Mesendoderm (in vitro differentiated cells): ENCODE results near the gene CBFA2T2.

Experiments
- DNase-seq: peaks from one replicate; pipeline ENCODE4 v3.0.0; 2013
- H2AK5ac ChIP-seq: 2 replicates; pipeline ENCODE4 v1.6.1; 2013; ENCODE audit warnings: low read length, inconsistent platforms
- H2BK120ac ChIP-seq: 2 replicates; pipeline ENCODE4 v1.6.1; 2013; ENCODE audit warnings: low read depth, mild to moderate bottlenecking, low read length, moderate library complexity, mixed read lengths
- H2BK15ac ChIP-seq: replicated peaks from 2 replicates; pipeline ENCODE4 v1.6.1; 2013; ENCODE audit warnings: low read depth, mild to moderate bottlenecking, moderate library complexity
- H2BK5ac ChIP-seq: 2 replicates; pipeline ENCODE4 v1.6.1; 2013; ENCODE audit warnings: low read length, inconsistent platforms
- H3K18ac ChIP-seq: 2 replicates; pipeline ENCODE4 v1.6.1; 2013; ENCODE audit warnings: mild to moderate bottlenecking, low read length, mixed read lengths
- H3K23ac ChIP-seq: one replicate; pipeline ENCODE4 v1.6.1; 2013; ENCODE audit warnings: low read length
- H3K27ac ChIP-seq: 2 replicates; pipeline ENCODE4 v1.5.1; 2013; ENCODE audit warnings: low read depth, mild to moderate bottlenecking, inconsistent platforms, low read length, moderate library complexity
- H3K27me3 ChIP-seq: 2 replicates; pipeline ENCODE4 v1.6.1; 2013; ENCODE audit warnings: low read length, control low read depth, mild to moderate bottlenecking, inconsistent platforms; ENCODE audit not compliant: insufficient read depth, poor library complexity
- H3K36me3 ChIP-seq: 2 replicates; pipeline ENCODE4 v1.6.1; 2013; ENCODE audit warnings: low read length, inconsistent platforms; ENCODE audit not compliant: control insufficient read depth, insufficient read depth
- H3K4ac ChIP-seq: one replicate; pipeline ENCODE4 v1.6.1; 2013; ENCODE audit warnings: low read depth, mild to moderate bottlenecking, low read length, moderate library complexity
- H3K4me1 ChIP-seq: 2 replicates; pipeline ENCODE4 v1.6.1; 2013; ENCODE audit warnings: low read depth, low read length, inconsistent platforms; ENCODE audit not compliant: control insufficient read depth
- H3K4me2 ChIP-seq: 2 replicates; pipeline ENCODE4 v1.6.1; 2013; ENCODE audit warnings: low read length
- H3K4me3 ChIP-seq: 2 replicates; pipeline ENCODE4 v1.5.1; 2013; ENCODE audit warnings: mild to moderate bottlenecking, low read length
- H3K56ac ChIP-seq: one replicate; pipeline ENCODE4 v1.6.1; 2013; ENCODE audit warnings: low read length
- H3K79me1 ChIP-seq: 2 replicates; pipeline ENCODE4 v1.6.1; 2013; ENCODE audit warnings: low read length, inconsistent platforms
- H3K79me2 ChIP-seq: 2 replicates; pipeline ENCODE4 v1.6.1; 2013; ENCODE audit warnings: mild to moderate bottlenecking, low read length; ENCODE audit not compliant: control insufficient read depth, insufficient read depth
- H3K9ac ChIP-seq: 2 replicates; pipeline ENCODE4 v1.6.1; 2013; ENCODE audit warnings: low read length, inconsistent platforms
- H4K5ac ChIP-seq: one replicate; pipeline ENCODE4 v1.6.1; 2013; ENCODE audit warnings: low read length
- H4K8ac ChIP-seq: one replicate; pipeline ENCODE4 v1.6.1; 2013; ENCODE audit warnings: low read depth, mild to moderate bottlenecking, control low read depth, low read length, moderate library complexity
- WGBS: extraction: QIAGEN DNeasy Blood & Tissue Kit; methylation state at CpG from one replicate; pipeline ENCODE4 v1.1.7; 2013; ENCODE audit warnings: low lambda C conversion rate, missing lambda C conversion rate; ENCODE audit not compliant: insufficient coverage; ENCODE audit errors: extremely low coverage; 5-methylcytosine and 5-hydroxymethylcytosine counted together

CBFA2T2 gene

DNA sequence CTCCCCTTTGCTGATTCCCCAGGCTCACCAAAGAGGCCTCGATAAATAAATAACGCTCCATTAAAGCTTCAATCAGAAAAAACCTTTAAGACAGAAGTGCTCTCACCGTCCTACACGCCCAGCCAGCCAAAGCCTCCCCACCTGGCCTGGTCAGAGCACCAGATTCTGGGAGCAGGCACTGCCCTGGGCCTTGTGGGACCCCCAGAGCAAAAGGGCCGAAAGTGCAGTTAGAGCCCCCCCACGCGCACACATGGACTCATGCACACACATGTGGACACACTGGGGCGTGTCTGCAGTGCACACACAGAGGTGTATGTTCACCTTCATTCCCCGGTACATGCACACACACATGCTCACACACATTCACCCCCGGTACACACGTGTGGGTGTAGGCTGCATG is 186.2 kb downstream of the CBFA2T2 start:
- no peak overlapping the region for H2BK5ac ChIP-seq
- no peak overlapping the region for H2BK120ac ChIP-seq
- no peak overlapping the region for H4K8ac ChIP-seq
- peaks cover 3% of the 10 kb centered on the region for H3K79me2 ChIP-seq
- no peaks in the 10 kb centered on the region for H3K27me3 ChIP-seq
- H3K23ac ChIP-seq: no peak overlapping the region
- H3K4me1 ChIP-seq: peaks cover 10% of the 10 kb centered on the region
- no CpG with 5 or more reads among the region's 11 CpGs for WGBS
- H3K4me2 ChIP-seq: no peak overlapping the region
- H3K56ac ChIP-seq: no peak overlapping the region
- no peak overlapping the region for H3K9ac ChIP-seq
- H3K27ac ChIP-seq: no peak overlapping the region
- H4K5ac ChIP-seq: no peak overlapping the region
- H3K18ac ChIP-seq: no peak overlapping the region
- no peak overlapping the region for H2AK5ac ChIP-seq
- no peak overlapping the region for H2BK15ac ChIP-seq
- H3K36me3 ChIP-seq: peaks cover 4% of the 10 kb centered on the region
- peaks cover 12% of the 10 kb centered on the region for H3K79me1 ChIP-seq
- no peak overlapping the region for H3K4ac ChIP-seq
- H3K4me3 ChIP-seq: no peak overlapping the region
- no peak for DNase-seq

DNA sequence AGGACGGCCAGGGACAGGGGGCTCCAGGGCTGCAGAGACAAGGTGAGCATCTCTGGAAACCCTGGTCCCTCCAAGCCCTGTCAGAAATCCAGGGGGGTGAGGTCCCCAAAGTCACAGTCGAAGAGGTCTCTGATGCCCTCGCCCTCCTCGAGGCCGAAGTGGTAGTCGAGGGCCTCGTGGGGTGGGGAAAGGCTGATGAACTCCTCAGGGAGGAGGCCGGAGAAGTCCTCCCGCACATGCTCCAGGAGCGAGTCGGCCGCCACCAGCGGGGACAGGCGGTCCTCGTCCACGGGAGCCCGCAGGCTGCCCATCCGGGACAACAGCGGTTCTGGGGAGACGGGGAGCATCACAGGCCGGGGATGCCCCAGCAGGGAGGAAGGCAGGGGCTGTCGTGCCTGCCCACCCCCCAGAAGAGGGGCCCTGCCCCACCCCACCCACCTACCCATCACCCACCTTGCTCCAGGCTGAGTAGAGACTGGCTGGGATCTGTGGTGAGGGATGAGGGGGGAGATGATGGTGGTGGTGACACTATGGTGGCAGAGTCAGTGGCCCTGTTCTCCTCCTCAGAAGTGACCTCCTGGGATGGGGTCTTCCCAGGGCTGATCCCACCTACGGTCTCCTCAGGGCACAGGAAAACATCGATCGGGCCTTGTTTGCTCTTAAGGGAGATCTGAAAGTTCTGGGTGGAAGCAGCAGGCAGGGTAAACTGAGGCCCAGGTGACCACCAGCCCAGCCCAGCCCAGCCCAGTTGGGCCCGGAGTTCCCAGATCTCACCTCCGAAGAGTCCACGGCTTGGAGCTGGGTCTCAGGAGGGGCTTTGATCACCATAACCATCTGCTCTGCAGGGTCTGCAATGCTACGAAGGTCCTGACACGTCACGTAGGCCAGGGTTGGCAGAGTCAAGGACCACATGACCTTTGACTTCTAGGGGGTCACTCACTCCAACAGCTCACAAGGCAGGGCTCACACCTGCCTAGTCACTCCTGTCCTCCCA is 187.1 kb downstream of the CBFA2T2 start:
- peaks cover 10% of the 10 kb centered on the region for H3K4me1 ChIP-seq
- no peak overlapping the region for H3K18ac ChIP-seq
- no peak overlapping the region for H2BK120ac ChIP-seq
- no peak overlapping the region for H2BK5ac ChIP-seq
- H3K9ac ChIP-seq: no peak overlapping the region
- no peak overlapping the region for H3K4ac ChIP-seq
- no peak overlapping the region for H3K56ac ChIP-seq
- no peak overlapping the region for H4K5ac ChIP-seq
- H3K79me2 ChIP-seq: peaks cover 8% of the 10 kb centered on the region
- no peak for DNase-seq
- peaks cover 4% of the 10 kb centered on the region for H3K36me3 ChIP-seq
- H3K4me2 ChIP-seq: no peak overlapping the region
- no peak overlapping the region for H2BK15ac ChIP-seq
- H3K79me1 ChIP-seq: peaks cover 14% of the 10 kb centered on the region
- H3K23ac ChIP-seq: no peak overlapping the region
- H3K4me3 ChIP-seq: no peak overlapping the region
- WGBS: no CpG with 5 or more reads among the region's 31 CpGs
- no peaks in the 10 kb centered on the region for H3K27me3 ChIP-seq
- H2AK5ac ChIP-seq: no peak overlapping the region
- H3K27ac ChIP-seq: no peak overlapping the region
- no peak overlapping the region for H4K8ac ChIP-seq

DNA sequence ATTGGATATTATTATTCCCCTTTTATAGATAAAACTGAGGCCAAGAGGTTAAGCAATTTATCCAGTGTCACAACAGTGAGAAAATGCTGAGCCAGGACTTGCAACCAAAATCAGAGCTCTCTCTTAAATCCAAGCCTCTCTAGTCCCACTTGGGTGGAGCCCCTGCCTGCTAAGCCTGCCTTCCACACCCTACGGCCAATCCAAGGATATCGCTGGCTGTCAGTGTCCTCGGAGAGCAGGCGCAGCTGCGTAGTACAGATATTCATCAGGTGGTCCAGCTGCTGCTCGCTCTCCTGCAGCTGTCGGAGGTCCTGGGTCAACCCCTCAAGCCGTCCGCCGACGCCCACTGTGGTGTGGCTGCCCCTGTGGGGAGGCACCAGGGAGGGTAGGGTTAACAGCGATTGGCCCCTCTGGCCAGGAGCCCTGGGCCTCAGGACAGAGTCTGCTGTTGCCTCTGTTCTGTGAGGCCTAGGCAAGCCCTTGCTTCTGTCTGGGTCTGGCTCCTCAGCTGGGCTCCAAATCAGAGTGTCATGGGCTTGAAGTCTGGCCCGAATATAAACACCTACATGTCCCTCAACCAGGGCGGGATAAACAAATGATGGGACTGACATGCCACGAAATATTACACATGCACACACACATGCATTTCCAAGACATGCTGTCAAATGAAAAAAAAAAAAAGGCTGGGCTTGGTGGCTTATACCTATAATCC is 188.3 kb downstream of the CBFA2T2 start:
- H2AK5ac ChIP-seq: no peak overlapping the region
- no peak overlapping the region for H3K27ac ChIP-seq
- H3K79me2 ChIP-seq: peaks cover 13% of the 10 kb centered on the region
- H3K9ac ChIP-seq: no peak overlapping the region
- no peak overlapping the region for H2BK5ac ChIP-seq
- H3K36me3 ChIP-seq: peaks cover 4% of the 10 kb centered on the region
- no peak overlapping the region for H3K23ac ChIP-seq
- no peak overlapping the region for H4K5ac ChIP-seq
- no peak overlapping the region for H3K4me3 ChIP-seq
- H4K8ac ChIP-seq: no peak overlapping the region
- H3K79me1 ChIP-seq: peaks cover 19% of the 10 kb centered on the region
- no peak overlapping the region for H2BK15ac ChIP-seq
- no peak overlapping the region for H2BK120ac ChIP-seq
- H3K4me1 ChIP-seq: peaks cover 6% of the 10 kb centered on the region
- no peak overlapping the region for H3K4ac ChIP-seq
- no peak overlapping the region for H3K56ac ChIP-seq
- DNase-seq: no peak
- no peak overlapping the region for H3K18ac ChIP-seq
- WGBS: no CpG with 5 or more reads among the region's 15 CpGs
- no peak overlapping the region for H3K4me2 ChIP-seq
- no peaks in the 10 kb centered on the region for H3K27me3 ChIP-seq

DNA sequence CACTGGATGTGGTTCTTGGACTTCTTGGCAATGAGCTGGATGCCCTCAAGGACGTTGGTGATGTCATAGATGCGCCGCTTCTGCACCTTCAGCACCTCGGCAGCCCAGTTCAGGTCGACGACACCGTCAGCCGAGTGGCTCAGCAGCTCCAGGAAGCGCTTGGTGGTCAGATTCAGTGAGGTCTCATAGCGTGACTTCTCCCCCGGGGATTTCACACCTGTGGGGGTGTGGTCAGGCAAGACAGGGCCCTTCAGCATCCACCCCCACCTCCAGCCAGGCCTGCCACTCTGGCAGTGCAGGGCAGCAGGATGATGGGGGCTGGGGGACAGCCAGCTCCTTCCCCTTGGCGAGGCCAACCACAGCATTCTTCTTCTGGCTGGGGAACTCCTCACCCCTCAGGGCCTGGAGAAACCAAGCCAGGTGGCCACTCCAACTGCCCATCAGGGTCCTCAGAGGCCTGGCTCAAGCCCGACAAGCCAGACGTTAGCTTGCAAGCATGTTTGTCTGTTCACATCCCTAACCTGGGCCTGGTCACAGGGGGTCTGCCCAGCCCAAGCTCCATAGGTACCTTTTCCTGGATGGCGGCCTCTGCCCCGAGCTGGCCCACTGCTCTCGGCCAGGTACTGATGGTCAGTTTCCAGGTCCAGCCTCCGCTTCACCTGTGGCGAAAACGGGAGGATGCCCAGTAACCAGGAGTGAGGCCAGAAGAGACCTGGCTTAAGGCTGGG is 190.0 kb downstream of the CBFA2T2 start:
- Histone ChIP-seq H4K5ac (no peak overlapping the region), H2BK120ac (no peak overlapping the region), H3K27me3 (no peaks in the 10 kb centered on the region), H3K23ac (no peak overlapping the region), H4K8ac (no peak overlapping the region), H3K9ac (no peak overlapping the region), H3K56ac (no peak overlapping the region), H3K4ac (no peak overlapping the region), H3K4me2 (no peak overlapping the region), H3K79me1 (peaks cover 19% of the 10 kb centered on the region), H2AK5ac (no peak overlapping the region), H3K36me3 (peaks cover 4% of the 10 kb centered on the region), H3K27ac (no peak overlapping the region), H2BK5ac (no peak overlapping the region), H3K79me2 (peaks cover 23% of the 10 kb centered on the region), H2BK15ac (no peak overlapping the region), H3K4me1 (peaks cover 6% of the 10 kb centered on the region), H3K4me3 (no peak overlapping the region), H3K18ac (no peak overlapping the region)
- WGBS: no CpG with 5 or more reads among the region's 20 CpGs
- DNase-seq: no peak

DNA sequence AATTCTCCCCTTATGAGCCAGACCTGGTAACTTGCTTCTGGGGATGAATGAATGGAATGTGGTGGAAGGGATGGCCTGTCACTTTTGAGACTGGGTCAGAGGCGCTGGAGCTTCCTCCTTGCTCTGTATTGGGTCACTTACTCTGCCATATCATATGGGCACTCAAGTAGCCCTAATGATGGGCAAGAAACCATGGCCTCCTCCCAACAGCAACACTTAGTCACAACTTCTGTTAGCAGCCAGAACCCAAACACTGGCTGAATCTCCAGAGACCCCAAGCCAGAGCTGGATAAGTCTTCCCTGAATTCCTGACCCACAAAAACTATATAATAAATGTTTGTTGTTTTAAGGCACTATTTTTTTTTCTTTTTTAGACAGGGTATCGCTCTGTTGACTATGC is 190.8 kb downstream of the CBFA2T2 start:
- Histone ChIP-seq H3K4me1 (peaks cover 3% of the 10 kb centered on the region), H2BK5ac (no peak overlapping the region), H3K4me2 (no peak overlapping the region), H2AK5ac (no peak overlapping the region), H3K27ac (no peak overlapping the region), H4K5ac (no peak overlapping the region), H4K8ac (no peak overlapping the region), H3K56ac (no peak overlapping the region), H3K18ac (no peak overlapping the region), H3K23ac (no peak overlapping the region), H3K79me1 (peaks cover 19% of the 10 kb centered on the region), H3K79me2 (peaks cover 30% of the 10 kb centered on the region), H2BK15ac (no peak overlapping the region), H2BK120ac (no peak overlapping the region), H3K27me3 (no peaks in the 10 kb centered on the region), H3K4ac (no peak overlapping the region), H3K4me3 (no peak overlapping the region), H3K36me3 (peaks cover 4% of the 10 kb centered on the region), H3K9ac (no peak overlapping the region)
- no CpG with 5 or more reads among the region's 2 CpGs for WGBS
- no peak for DNase-seq
